GM12878 (cell line): Measurements from ENCODE around the gene RPL12. TPM values are rescaled to one million over a fixed set of nuclear protein-coding genes. Genes with fewer than 3 reads are reported as not detected.

ENCODE experiments used
- ATAC-seq: fragments of 200-7000 bp; cut with Tn5 transposase; 3 replicates; pipeline ENCODE4 v1.9.1; 2020; ENCODE audit warnings: mild to moderate bottlenecking, moderate library complexity
- BruUV-seq: library from RNA; stranded (reverse); fragments of 400-500 nt; replicated peaks from 2 replicates; lab custom pipeline; 2021; lab: Mats Ljungman, UMichigan
- CTCF ChIA-PET: fragments of 300-600 bp; sonication (Branson Sonifier 250); formaldehyde crosslinking; extraction: SDS; loops from one replicate; lab custom pipeline; 2021; ENCODE audit warnings: inconsistent platforms; lab: Yijun Ruan, JAX
- POLR2A ChIA-PET: fragments of 350-600 bp; formaldehyde crosslinking; extraction: SDS; loops from one replicate; lab custom pipeline; 2021; ENCODE audit warnings: inconsistent platforms; lab: Charles Lee
- RAD21 ChIA-PET: fragments of 300-600 bp; sonication (Branson Sonifier 250); formaldehyde crosslinking; loops from one replicate; lab custom pipeline; 2023; ENCODE audit warnings: antibody characterized with exemption; ENCODE audit not compliant: unreplicated experiment; lab: Charles Lee
- SMC1A ChIA-PET: fragments of 300-600 bp; sonication (Branson Sonifier 250); formaldehyde crosslinking; loops from one replicate; lab custom pipeline; 2023; ENCODE audit not compliant: unreplicated experiment, uncharacterized antibody; lab: Charles Lee
- DNase-seq: peaks from one replicate; pipeline ENCODE4 v3.0.0-alpha.2; 2011; ENCODE audit warnings: low read depth, low spot score
- FAIRE-seq: peaks from 3 replicates; lab custom pipeline; 2011; peaks lifted over from hg19 to GRCh38; lab: Jason Lieb, UNC
- H2AFZ ChIP-seq: 2 replicates; pipeline ENCODE4 v1.6.0; 2011; ENCODE audit warnings: low read depth, low read length, control low read depth; ENCODE audit not compliant: control insufficient read depth
- H3K27ac ChIP-seq: 2 replicates; pipeline ENCODE4 v1.5.1; 2011; ENCODE audit warnings: control low read depth; ENCODE audit not compliant: control insufficient read depth, insufficient read depth
- H3K27me3 ChIP-seq, 2 experiments: replicated peaks in 1 of 2; 2 replicates each; pipeline versions ENCODE4 v1.6.0 to v1.6.1; 2011; ENCODE audit warnings: low read length in 1 of 2; ENCODE audit not compliant: control insufficient read depth in 2 of 2, insufficient read depth in 2 of 2
- H3K36me3 ChIP-seq, 2 experiments: 2 replicates each; pipeline ENCODE4 v1.5.1; 2011; ENCODE audit warnings: low read length in 1 of 2; ENCODE audit not compliant: control insufficient read depth in 2 of 2, insufficient read depth in 2 of 2
- H3K4me1 ChIP-seq: 2 replicates; pipeline ENCODE4 v1.6.1; 2011; ENCODE audit warnings: mild to moderate bottlenecking, low read length, moderate library complexity, mixed read lengths; ENCODE audit not compliant: control insufficient read depth, insufficient read depth
- H3K4me2 ChIP-seq: 2 replicates; pipeline ENCODE4 v1.6.0; 2011; ENCODE audit warnings: control low read depth; ENCODE audit not compliant: control insufficient read depth, insufficient read depth
- H3K4me3 ChIP-seq: fragments of 200-600 bp; sonication (generic); 2 replicates; pipeline ENCODE4 v1.5.1; 2016
- H3K79me2 ChIP-seq: 2 replicates; pipeline ENCODE4 v1.6.0; 2011; ENCODE audit warnings: low read length; ENCODE audit not compliant: control insufficient read depth, insufficient read depth
- H3K9ac ChIP-seq: 2 replicates; pipeline ENCODE4 v1.8.0; 2011; ENCODE audit warnings: low read length, control low read depth, mixed read lengths; ENCODE audit not compliant: control insufficient read depth, insufficient read depth
- H3K9me3 ChIP-seq: replicated peaks from 3 replicates; pipeline ENCODE4 v1.5.1; 2011; ENCODE audit warnings: mild to moderate bottlenecking, low read length; ENCODE audit not compliant: control insufficient read depth, insufficient read depth
- H4K20me1 ChIP-seq: 2 replicates; pipeline ENCODE4 v1.6.0; 2011; ENCODE audit not compliant: control insufficient read depth, insufficient read depth
- ATF7 ChIP-seq: fragments of 450-650 bp; IDR thresholded peaks from 2 replicates; pipeline ENCODE4 v1.6.1; 2016; ENCODE audit warnings: low read depth, mild to moderate bottlenecking
- BHLHE40 ChIP-seq, 2 experiments: fragments of 450-650 bp in 1 of 2; IDR thresholded peaks; 2 replicates each; pipeline ENCODE4 v1.6.1; 2011 to 2017; ENCODE audit warnings: low read depth in 2 of 2, borderline replicate concordance in 1 of 2, improper control_type of control experiment in 1 of 2, low read length in 1 of 2, mild to moderate bottlenecking in 1 of 2
- CEBPZ ChIP-seq: fragments of 150-350 bp; IDR thresholded peaks from 2 replicates; pipeline ENCODE4 v1.6.1; 2016; ENCODE audit warnings: low read depth, low read length
- EP300 ChIP-seq, 2 experiments: fragments of 150-350 bp in 1 of 2; IDR thresholded peaks; 2 replicates each; pipeline ENCODE4 v1.6.1; 2011 to 2012; ENCODE audit warnings: low read depth in 2 of 2, low read length in 2 of 2, borderline replicate concordance in 1 of 2, improper control_type of control experiment in 1 of 2, inconsistent platforms in 1 of 2; ENCODE audit not compliant: control insufficient read depth in 1 of 2
- ETV6 ChIP-seq, 2 experiments: fragments of 450-650 bp in 1 of 2; IDR thresholded peaks in 1 of 2; conservative IDR thresholded peaks in 1 of 2; 2 replicates each; pipeline ENCODE4 v1.6.1; 2014; ENCODE audit warnings: antibody characterized with exemption in 1 of 2, borderline replicate concordance in 1 of 2, low read depth in 1 of 2, mild to moderate bottlenecking in 1 of 2, moderate library complexity in 1 of 2
- IKZF1 ChIP-seq: fragments of 450-650 bp; conservative IDR thresholded peaks from 2 replicates; pipeline ENCODE4 v1.6.1; 2017; ENCODE audit warnings: antibody characterized with exemption, mild to moderate bottlenecking
- NFYA ChIP-seq: IDR thresholded peaks from 2 replicates; pipeline ENCODE4 v1.6.1; 2011; ENCODE audit warnings: low read depth, mild to moderate bottlenecking, low read length, improper control_type of control experiment, borderline replicate concordance
- SIN3A ChIP-seq: IDR thresholded peaks from 2 replicates; pipeline ENCODE4 v1.6.1; 2012; ENCODE audit warnings: low read depth, low read length, improper control_type of control experiment
- SMAD1 ChIP-seq: fragments of 450-650 bp; IDR thresholded peaks from 2 replicates; pipeline ENCODE4 v1.6.1; 2018; ENCODE audit warnings: mild to moderate bottlenecking, low read depth; ENCODE audit not compliant: partially characterized antibody
- STAT1 ChIP-seq: fragments of 450-650 bp; conservative IDR thresholded peaks from 2 replicates; pipeline ENCODE4 v1.6.1; 2014; ENCODE audit warnings: antibody characterized with exemption, mild to moderate bottlenecking
- TAF1 ChIP-seq: IDR thresholded peaks from 2 replicates; pipeline ENCODE4 v1.6.1; 2011; ENCODE audit warnings: mild to moderate bottlenecking, low read depth, low read length, borderline replicate concordance
- ZNF274 ChIP-seq: IDR thresholded peaks from one replicate; pipeline ENCODE4 v1.8.0; 2011; ENCODE audit not compliant: insufficient read length, insufficient read depth
- WGBS: methylation state at CpG from one replicate; pipeline ENCODE4 v1.1.6; 2016; ENCODE audit warnings: low lambda C conversion rate; ENCODE audit not compliant: insufficient replicate concordance, insufficient coverage; ENCODE audit errors: missing lambda C conversion rate; 5-methylcytosine and 5-hydroxymethylcytosine counted together
- in situ Hi-C: fragments of 300-500 bp; cut with MboI; formaldehyde crosslinking; loops from 9 replicates; pipeline ENCODE4 v1.14.3; 2018; ENCODE audit warnings: mixed read lengths
- intact Hi-C: fragments of 100-400 bp; cut with micrococcal nuclease; formaldehyde crosslinking; loops from one replicate; pipeline ENCODE4 v1.14.2; 2022; ENCODE audit not compliant: unreplicated experiment
- polyA plus RNA-seq, 11 experiments: library from polyadenylated mRNA; depleted of rRNA in 4 of 11; unstranded in 6 of 11; stranded (reverse) in 5 of 11; fragments of >200 nt; fragmentation: Nextera tagmentation in 4 of 11; fragmentation: Illumina TruSeq in 1 of 11; extraction: Ambion mirVana in 4 of 11; extraction: Trizol in 1 of 11; gene quantifications; 1 replicate in 1 of 11; 2 replicates in 10 of 11; pipeline versions ENCODE4 v1.2.1 to v1.2.3, GENCODE V29; 2011 to 2016; ENCODE audit warnings: inconsistent platforms in 2 of 11, missing spikeins in 2 of 11, low read depth in 1 of 11
- total RNA-seq, 4 experiments: library from RNA; depleted of rRNA in 3 of 4; stranded (reverse); fragments of >200 nt in 3 of 4; fragmentation: Illumina TruSeq in 1 of 4; extraction: Trizol in 1 of 4; gene quantifications; 2 replicates each; pipeline versions ENCODE4 v1.2.1 to v1.2.3, GENCODE V29; 2013 to 2021
- TF ChIP-seq, protein P1 (sequence below): IDR thresholded peaks from 2 replicates; pipeline ENCODE4 v1.6.1; 2011; ENCODE audit warnings: mild to moderate bottlenecking, low read depth, low read length, moderate library complexity; ENCODE audit not compliant: insufficient replicate concordance
- TF ChIP-seq, protein P2 (sequence below): fragments of 450-650 bp; IDR thresholded peaks from 2 replicates; pipeline ENCODE4 v1.6.1; 2017; ENCODE audit warnings: low read depth, mild to moderate bottlenecking, moderate library complexity

Gene RPL12
- total and polyA plus RNA-seq, 10 of the 15 experiments (the other 5 are each of a cell fraction or from before 2014, with no cell fraction given) = 961 to 5,544 (median 2,858) TPM

GRCh38 chr9:127407492-127407843 is 43.7 kb downstream of the RPL12 start:
- BruUV-seq = no TSS peak
- TF ChIP-seq SIN3A (no peak), IKZF1 (no peak), ZNF274 (no peak), EP300 (IDR thresholded peaks at IDR 0.05; ENCODE audit: borderline replicate concordance in 1 of 2, control insufficient read depth in 1 of 2, low read depth in 2 of 2, low read length in 2 of 2) (no peak), TAF1 (no peak), BHLHE40 (IDR thresholded peaks at IDR 0.05; ENCODE audit: borderline replicate concordance in 1 of 2, low read depth in 2 of 2, low read length in 1 of 2) (no peak), STAT1 (no peak), NFYA (no peak), SMAD1 (no peak), ATF7 (no peak), CEBPZ (no peak), ETV6 (conservative IDR thresholded peaks at IDR 0.05 in 1 of 2, IDR thresholded peaks at IDR 0.05 in 1 of 2; ENCODE audit: borderline replicate concordance in 1 of 2, low read depth in 1 of 2) (no peak)
- TF ChIP-seq, protein P1, sequence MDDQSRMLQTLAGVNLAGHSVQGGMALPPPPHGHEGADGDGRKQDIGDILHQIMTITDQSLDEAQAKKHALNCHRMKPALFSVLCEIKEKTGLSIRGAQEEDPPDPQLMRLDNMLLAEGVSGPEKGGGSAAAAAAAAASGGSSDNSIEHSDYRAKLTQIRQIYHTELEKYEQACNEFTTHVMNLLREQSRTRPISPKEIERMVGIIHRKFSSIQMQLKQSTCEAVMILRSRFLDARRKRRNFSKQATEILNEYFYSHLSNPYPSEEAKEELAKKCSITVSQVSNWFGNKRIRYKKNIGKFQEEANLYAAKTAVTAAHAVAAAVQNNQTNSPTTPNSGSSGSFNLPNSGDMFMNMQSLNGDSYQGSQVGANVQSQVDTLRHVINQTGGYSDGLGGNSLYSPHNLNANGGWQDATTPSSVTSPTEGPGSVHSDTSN = no peak
- TF ChIP-seq, protein P2, sequence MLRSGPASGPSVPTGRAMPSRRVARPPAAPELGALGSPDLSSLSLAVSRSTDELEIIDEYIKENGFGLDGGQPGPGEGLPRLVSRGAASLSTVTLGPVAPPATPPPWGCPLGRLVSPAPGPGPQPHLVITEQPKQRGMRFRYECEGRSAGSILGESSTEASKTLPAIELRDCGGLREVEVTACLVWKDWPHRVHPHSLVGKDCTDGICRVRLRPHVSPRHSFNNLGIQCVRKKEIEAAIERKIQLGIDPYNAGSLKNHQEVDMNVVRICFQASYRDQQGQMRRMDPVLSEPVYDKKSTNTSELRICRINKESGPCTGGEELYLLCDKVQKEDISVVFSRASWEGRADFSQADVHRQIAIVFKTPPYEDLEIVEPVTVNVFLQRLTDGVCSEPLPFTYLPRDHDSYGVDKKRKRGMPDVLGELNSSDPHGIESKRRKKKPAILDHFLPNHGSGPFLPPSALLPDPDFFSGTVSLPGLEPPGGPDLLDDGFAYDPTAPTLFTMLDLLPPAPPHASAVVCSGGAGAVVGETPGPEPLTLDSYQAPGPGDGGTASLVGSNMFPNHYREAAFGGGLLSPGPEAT = no peak
- SMC1A ChIA-PET = interaction anchor here (1.3 kb wide), 1 partner anchor 48 kb away, joined by 4 read pairs; no protein-coding TSS in a partner anchor

More at GRCh38 chr9:127407492-127407843, 43.7 kb downstream of the RPL12 start:
- Histone ChIP-seq H3K79me2 (no peaks in the 10 kb centered on the region), H3K27me3 (no peaks in the 10 kb centered on the region), H3K9ac (no peak overlapping the region), H3K4me1 (no peaks in the 10 kb centered on the region), H3K36me3 (peaks cover 0 to 3% of the 10 kb centered on the region in 2 experiments; a peak in 2 of 4 replicates), H3K9me3 (no peaks in the 10 kb centered on the region), H3K4me2 (no peak overlapping the region), H3K27ac (no peak overlapping the region), H4K20me1 (no peaks in the 10 kb centered on the region), H3K4me3 (no peak overlapping the region), H2AFZ (no peak overlapping the region)
- in situ Hi-C loops = no loop called here
- intact Hi-C loops = no loop called here
- WGBS = 99% methylated on average over 6 of the region's 6 CpGs
- DNase-seq (no peak), FAIRE-seq (no peak), ATAC-seq (no peak)
- ChIA-PET RAD21 (interaction anchor here (0.9 kb wide), 1 partner anchor 11 kb away, joined by 3 read pairs; the partner anchor contains the start of gene SLC2A8), POLR2A (no interaction called here), CTCF (interaction anchor here (1.0 kb wide), 1 partner anchor 95 kb away, joined by 3 read pairs; no protein-coding TSS in a partner anchor)
